PFSK-1 (cell line): Measurements from ENCODE around the gene UNC5C.

Source experiments
- FOXP2 ChIP-seq: optimal IDR thresholded peaks from 2 replicates; pipeline ENCODE3; 2011; ENCODE audit warnings: borderline replicate concordance, control low read depth, inconsistent platforms; ENCODE audit not compliant: insufficient read depth; ENCODE audit errors: extremely low read length, extremely low read depth
- POLR2AphosphoS5 ChIP-seq: IDR thresholded peaks from 2 replicates; pipeline ENCODE4 v1.6.1; 2012; ENCODE audit warnings: low read depth, mild to moderate bottlenecking, control low read depth, low read length, moderate library complexity
- SIN3A ChIP-seq: IDR thresholded peaks from 2 replicates; pipeline ENCODE4 v1.6.1; 2012; ENCODE audit warnings: mild to moderate bottlenecking, low read length, moderate library complexity, borderline replicate concordance; ENCODE audit not compliant: insufficient read depth
- TAF1 ChIP-seq: IDR thresholded peaks from 2 replicates; pipeline ENCODE4 v1.6.1; 2012; ENCODE audit warnings: low read length, control low read depth, borderline replicate concordance; ENCODE audit not compliant: insufficient read depth
- TF ChIP-seq, protein P1 (sequence below), 2 experiments: IDR thresholded peaks; 2 replicates each; pipeline versions ENCODE4 v1.6.1 to v1.8.0; 2011 to 2012; ENCODE audit warnings: low read depth in 2 of 2, low read length in 2 of 2, control low read depth in 1 of 2, inconsistent platforms in 1 of 2, mild to moderate bottlenecking in 1 of 2, moderate library complexity in 1 of 2; ENCODE audit not compliant: insufficient read depth in 1 of 2

DNA sequence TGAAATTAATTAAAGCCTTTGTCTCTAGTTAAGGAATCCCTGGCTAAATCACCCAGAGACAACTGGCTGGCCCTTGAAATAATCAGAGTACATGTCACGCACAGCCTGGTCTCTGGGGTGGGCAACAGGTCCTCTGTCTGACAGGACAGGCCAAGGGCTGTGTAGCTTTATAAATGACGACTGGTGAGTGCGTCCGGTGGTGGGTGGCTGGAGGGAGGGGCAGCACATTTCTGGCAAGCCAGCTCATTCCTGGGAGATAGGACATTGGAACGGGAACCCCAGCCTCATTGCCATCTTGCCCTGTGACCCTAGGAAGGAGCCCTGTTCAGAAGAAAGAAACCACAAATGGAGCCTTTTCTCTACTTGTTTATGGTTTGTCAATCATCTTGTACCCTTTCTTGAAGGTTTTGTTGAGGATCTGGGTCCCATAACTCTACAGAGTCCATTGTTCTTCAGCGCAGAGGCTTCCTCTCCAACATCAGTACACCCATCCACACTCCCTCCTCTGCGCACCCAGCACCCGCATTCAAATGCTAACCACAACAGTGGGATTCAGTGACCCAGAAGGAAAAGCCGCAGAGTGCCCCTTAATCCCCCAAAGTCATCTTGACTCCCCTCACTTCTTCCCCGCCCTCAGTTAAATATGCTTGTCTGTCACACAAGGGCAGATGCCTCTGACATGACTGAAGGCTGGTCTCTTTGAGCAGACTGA is 368.1 kb downstream of the UNC5C start:
- TF ChIP-seq SIN3A = no peak
- no peak for TF ChIP-seq TAF1
- no peak for TF ChIP-seq POLR2AphosphoS5
- TF ChIP-seq, protein P1, sequence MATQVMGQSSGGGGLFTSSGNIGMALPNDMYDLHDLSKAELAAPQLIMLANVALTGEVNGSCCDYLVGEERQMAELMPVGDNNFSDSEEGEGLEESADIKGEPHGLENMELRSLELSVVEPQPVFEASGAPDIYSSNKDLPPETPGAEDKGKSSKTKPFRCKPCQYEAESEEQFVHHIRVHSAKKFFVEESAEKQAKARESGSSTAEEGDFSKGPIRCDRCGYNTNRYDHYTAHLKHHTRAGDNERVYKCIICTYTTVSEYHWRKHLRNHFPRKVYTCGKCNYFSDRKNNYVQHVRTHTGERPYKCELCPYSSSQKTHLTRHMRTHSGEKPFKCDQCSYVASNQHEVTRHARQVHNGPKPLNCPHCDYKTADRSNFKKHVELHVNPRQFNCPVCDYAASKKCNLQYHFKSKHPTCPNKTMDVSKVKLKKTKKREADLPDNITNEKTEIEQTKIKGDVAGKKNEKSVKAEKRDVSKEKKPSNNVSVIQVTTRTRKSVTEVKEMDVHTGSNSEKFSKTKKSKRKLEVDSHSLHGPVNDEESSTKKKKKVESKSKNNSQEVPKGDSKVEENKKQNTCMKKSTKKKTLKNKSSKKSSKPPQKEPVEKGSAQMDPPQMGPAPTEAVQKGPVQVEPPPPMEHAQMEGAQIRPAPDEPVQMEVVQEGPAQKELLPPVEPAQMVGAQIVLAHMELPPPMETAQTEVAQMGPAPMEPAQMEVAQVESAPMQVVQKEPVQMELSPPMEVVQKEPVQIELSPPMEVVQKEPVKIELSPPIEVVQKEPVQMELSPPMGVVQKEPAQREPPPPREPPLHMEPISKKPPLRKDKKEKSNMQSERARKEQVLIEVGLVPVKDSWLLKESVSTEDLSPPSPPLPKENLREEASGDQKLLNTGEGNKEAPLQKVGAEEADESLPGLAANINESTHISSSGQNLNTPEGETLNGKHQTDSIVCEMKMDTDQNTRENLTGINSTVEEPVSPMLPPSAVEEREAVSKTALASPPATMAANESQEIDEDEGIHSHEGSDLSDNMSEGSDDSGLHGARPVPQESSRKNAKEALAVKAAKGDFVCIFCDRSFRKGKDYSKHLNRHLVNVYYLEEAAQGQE (IDR thresholded peaks at IDR 0.05; ENCODE audit: insufficient read depth in 1 of 2, low read depth in 2 of 2, low read length in 2 of 2) = no peak
- TF ChIP-seq FOXP2 = no peak
